NCI-H774 (cell line): ENCODE data around the gene PRLH.
"Not testable (repeated sequence)": the region's sequence is repeated elsewhere in the genome, so short reads cannot be mapped to it uniquely, and the experiment has no call there.

Experiments used
- DNase-seq: peaks from one replicate; lab custom pipeline; 2025; lab: John Stamatoyannopoulos, UW

Gene PRLH

GRCh38 chr2:237601453-237602116 lies 35.2 kb downstream of the PRLH start:
- DNase-seq = no peak

GRCh38 chr2:237602409-237602808 lies 36.0 kb downstream of the PRLH start:
- DNase-seq = no peak

- no peak for DNase-seq
Observed at GRCh38 chr2:237603049-237603717, 36.8 kb downstream of the PRLH start.

GRCh38 chr2:237603718-237604362 lies 37.5 kb downstream of the PRLH start:
- DNase-seq = no peak

GRCh38 chr2:237604391-237604790 lies 38.0 kb downstream of the PRLH start:
- DNase-seq = no peak

- DNase-seq = no peak
Observed at GRCh38 chr2:237604960-237605359, 38.6 kb downstream of the PRLH start.

GRCh38 chr2:237606522-237606921 lies 40.1 kb downstream of the PRLH start:
- not testable (repeated sequence) for DNase-seq

GRCh38 chr2:237612527-237613357 lies 46.4 kb downstream of the PRLH start:
- DNase-seq = no peak

- DNase-seq = no peak
Observed at GRCh38 chr2:237613679-237614078, 47.3 kb downstream of the PRLH start.

GRCh38 chr2:237614151-237614720 lies 47.9 kb downstream of the PRLH start:
- no peak for DNase-seq

GRCh38 chr2:237615631-237616249 lies 49.4 kb downstream of the PRLH start:
- no peak for DNase-seq

- DNase-seq = no peak
Observed at GRCh38 chr2:237616373-237616733, 50.0 kb downstream of the PRLH start.
